AG09309 (cell line): ENCODE measurements around the gene TRMT2A.

Experiments used
- DNase-seq: peaks from one replicate; pipeline ENCODE4 v3.0.0-alpha.2; 2010; ENCODE audit warnings: low read depth
- H3K4me3 ChIP-seq: 2 replicates; pipeline ENCODE4 v1.5.1; 2011; ENCODE audit warnings: mild to moderate bottlenecking, low read depth, low read length, moderate library complexity; ENCODE audit not compliant: control insufficient read depth
- TF ChIP-seq, protein P1 (sequence below): IDR thresholded peaks from 2 replicates; pipeline ENCODE4 v1.5.1; 2011; ENCODE audit warnings: mild to moderate bottlenecking, low read depth, low read length, inconsistent platforms; ENCODE audit not compliant: insufficient read depth, control insufficient read depth; ENCODE audit errors: missing control alignments

The TRMT2A gene

DNA sequence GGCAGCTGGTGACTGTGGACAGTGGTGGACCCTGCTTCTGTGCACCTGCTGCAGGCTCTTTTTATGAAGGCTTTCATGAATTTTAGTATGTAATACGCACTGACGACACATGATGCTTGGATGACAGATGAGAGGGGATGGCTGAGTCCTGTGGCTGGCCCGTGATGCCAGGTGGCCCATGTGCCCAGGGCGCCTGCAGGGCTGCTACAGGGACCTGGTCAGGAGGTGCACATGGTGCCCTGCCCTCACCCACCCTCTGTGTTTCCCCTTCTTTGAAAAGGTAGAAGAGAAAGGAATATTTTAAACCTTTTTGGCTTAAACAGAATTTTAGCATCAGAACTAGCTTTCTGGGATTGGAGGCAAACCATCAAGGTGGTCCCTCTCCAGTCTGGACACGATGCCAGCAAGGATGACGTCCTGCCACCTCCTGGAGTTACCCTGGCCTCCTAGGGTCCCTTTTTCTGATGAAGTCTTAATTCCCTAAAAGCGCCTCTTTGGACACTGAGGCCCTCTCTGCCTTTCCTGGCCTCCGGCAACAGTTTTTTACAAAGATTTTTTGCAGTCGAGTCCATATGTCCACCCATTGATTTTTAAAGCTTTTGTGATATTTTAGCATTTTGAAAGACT lies 6.6 kb downstream of the TRMT2A start:
- H3K4me3 ChIP-seq: no peak overlapping the region
- TF ChIP-seq, protein P1, sequence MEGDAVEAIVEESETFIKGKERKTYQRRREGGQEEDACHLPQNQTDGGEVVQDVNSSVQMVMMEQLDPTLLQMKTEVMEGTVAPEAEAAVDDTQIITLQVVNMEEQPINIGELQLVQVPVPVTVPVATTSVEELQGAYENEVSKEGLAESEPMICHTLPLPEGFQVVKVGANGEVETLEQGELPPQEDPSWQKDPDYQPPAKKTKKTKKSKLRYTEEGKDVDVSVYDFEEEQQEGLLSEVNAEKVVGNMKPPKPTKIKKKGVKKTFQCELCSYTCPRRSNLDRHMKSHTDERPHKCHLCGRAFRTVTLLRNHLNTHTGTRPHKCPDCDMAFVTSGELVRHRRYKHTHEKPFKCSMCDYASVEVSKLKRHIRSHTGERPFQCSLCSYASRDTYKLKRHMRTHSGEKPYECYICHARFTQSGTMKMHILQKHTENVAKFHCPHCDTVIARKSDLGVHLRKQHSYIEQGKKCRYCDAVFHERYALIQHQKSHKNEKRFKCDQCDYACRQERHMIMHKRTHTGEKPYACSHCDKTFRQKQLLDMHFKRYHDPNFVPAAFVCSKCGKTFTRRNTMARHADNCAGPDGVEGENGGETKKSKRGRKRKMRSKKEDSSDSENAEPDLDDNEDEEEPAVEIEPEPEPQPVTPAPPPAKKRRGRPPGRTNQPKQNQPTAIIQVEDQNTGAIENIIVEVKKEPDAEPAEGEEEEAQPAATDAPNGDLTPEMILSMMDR: no peak
- DNase-seq: no peak

GRCh38 chr22:20109411-20110358 lies 7.3 kb downstream of the TRMT2A start:
- DNase-seq: no peak
- TF ChIP-seq, protein P1: no peak
- H3K4me3 ChIP-seq: no peak overlapping the region

- TF ChIP-seq, protein P1: no peak
- DNase-seq: no peak
- no peak overlapping the region for H3K4me3 ChIP-seq
These were observed 8.2 kb downstream of the TRMT2A start for GRCh38 chr22:20108757-20109230.

- DNase-seq: no peak
- TF ChIP-seq, protein P1: no peak
- no peak overlapping the region for H3K4me3 ChIP-seq
These were observed 8.9 kb downstream of the TRMT2A start for GRCh38 chr22:20107951-20108756.

GRCh38 chr22:20107471-20107901 lies 9.5 kb downstream of the TRMT2A start:
- TF ChIP-seq, protein P1: no peak
- no peak for DNase-seq

DNA sequence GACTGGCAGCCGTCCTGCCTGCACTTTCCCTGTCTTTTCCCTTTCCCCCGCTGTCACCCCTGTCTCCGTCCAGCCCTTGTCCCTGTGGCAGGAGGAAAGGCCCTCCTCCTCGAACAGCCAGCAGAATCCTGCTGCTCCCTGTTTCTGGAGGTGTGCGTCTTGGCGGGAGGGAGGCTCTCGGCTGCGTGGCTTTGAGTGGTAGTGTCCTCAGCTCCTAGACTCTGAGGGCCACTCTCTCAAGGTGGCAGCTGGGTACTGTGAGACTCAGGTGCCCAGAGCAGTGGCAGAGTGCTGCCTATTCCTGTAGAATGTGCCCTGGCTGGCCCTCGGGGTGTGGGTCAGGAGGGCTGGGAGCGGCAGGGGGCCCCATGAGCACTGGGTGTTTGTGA lies 10.2 kb downstream of the TRMT2A start:
- DNase-seq: no peak
- TF ChIP-seq, protein P1: no peak
- H3K4me3 ChIP-seq: no peak overlapping the region

More at GRCh38 chr22:20107471-20107901, 9.5 kb downstream of the TRMT2A start:
- H3K4me3 ChIP-seq: no peak overlapping the region
